OCI-LY1 (cell line): Measurements from ENCODE around the gene MGAT3.

ENCODE experiments used
- H2AFZ ChIP-seq: fragments of 200-600 bp; sonication (generic), shearing (Covaris generic); 2 replicates; pipeline ENCODE4 v1.6.0; 2014; ENCODE audit warnings: antibody characterized with exemption, mild to moderate bottlenecking, low read length
- H3F3A ChIP-seq: fragments of 200-600 bp; sonication (generic), shearing (Covaris generic); 2 replicates; pipeline ENCODE4 v1.6.0; 2014; ENCODE audit warnings: mild to moderate bottlenecking, antibody characterized with exemption, low read length, moderate library complexity; ENCODE audit not compliant: insufficient read depth
- H3K27ac ChIP-seq: fragments of 200-600 bp; sonication (generic); 2 replicates; pipeline ENCODE4 v1.5.1; 2014; ENCODE audit warnings: low read length, mixed run types, mild to moderate bottlenecking, low read depth; ENCODE audit not compliant: poor library complexity, severe bottlenecking
- H3K27me3 ChIP-seq: fragments of 200-600 bp; sonication (generic); 2 replicates; pipeline ENCODE4 v1.6.0; 2014; ENCODE audit warnings: antibody characterized with exemption, mild to moderate bottlenecking, low read length, moderate library complexity; ENCODE audit not compliant: insufficient read depth
- H3K36me3 ChIP-seq: fragments of 200-600 bp; sonication (generic); 2 replicates; pipeline ENCODE4 v1.6.1; 2014; ENCODE audit warnings: mild to moderate bottlenecking, antibody characterized with exemption, low read length, moderate library complexity, mixed read lengths; ENCODE audit not compliant: insufficient read depth
- H3K4me1 ChIP-seq: fragments of 200-600 bp; sonication (generic); 2 replicates; pipeline ENCODE4 v1.5.1; 2014; ENCODE audit warnings: mild to moderate bottlenecking, low read length, moderate library complexity; ENCODE audit not compliant: insufficient read depth, severe bottlenecking
- H3K4me2 ChIP-seq: fragments of 200-600 bp; sonication (generic), shearing (Covaris generic); 2 replicates; pipeline ENCODE4 v1.6.1; 2014; ENCODE audit warnings: low read length
- H3K4me3 ChIP-seq: fragments of 200-600 bp; sonication (generic); 2 replicates; pipeline ENCODE4 v1.5.1; 2014; ENCODE audit warnings: low read length, low read depth, mild to moderate bottlenecking, mixed read lengths; ENCODE audit not compliant: poor library complexity, severe bottlenecking
- H3K79me2 ChIP-seq: fragments of 200-600 bp; shearing (Covaris generic); 2 replicates; pipeline ENCODE4 v1.6.1; 2016; ENCODE audit warnings: mixed run types, low read length, mixed read lengths; ENCODE audit not compliant: insufficient read depth
- H3K9ac ChIP-seq: fragments of 200-600 bp; sonication (generic), shearing (Covaris generic); 2 replicates; pipeline ENCODE4 v1.6.1; 2014; ENCODE audit warnings: mild to moderate bottlenecking, low read length, mixed read lengths
- H3K9me2 ChIP-seq: fragments of 200-600 bp; sonication (generic), shearing (Covaris generic); 2 replicates; pipeline ENCODE4 v1.6.1; 2014; ENCODE audit warnings: low read depth, mild to moderate bottlenecking, low read length, mixed read lengths
- H3K9me3 ChIP-seq: fragments of 200-600 bp; shearing (Covaris generic); 2 replicates; pipeline ENCODE4 v1.6.1; 2014; ENCODE audit warnings: low read length, mixed read lengths
- H4K20me1 ChIP-seq: fragments of 200-600 bp; sonication (generic), shearing (Covaris generic); 2 replicates; pipeline ENCODE4 v1.6.0; 2016; ENCODE audit warnings: mild to moderate bottlenecking, low read length; ENCODE audit not compliant: insufficient read depth
- EZH2 ChIP-seq: fragments of 200-600 bp; sonication (generic), shearing (Covaris generic); IDR thresholded peaks from 2 replicates; pipeline ENCODE4 v1.8.0; 2017; ENCODE audit warnings: borderline replicate concordance, mixed run types, mild to moderate bottlenecking, antibody characterized with exemption, low read length, moderate library complexity, mixed read lengths
- TF ChIP-seq, protein P1 (sequence below): fragments of 200-600 bp; sonication (generic), shearing (Covaris generic); IDR thresholded peaks from 2 replicates; pipeline ENCODE4 v1.5.1; 2017; ENCODE audit warnings: mild to moderate bottlenecking, antibody characterized with exemption, low read length, moderate library complexity, mixed read lengths

The MGAT3 gene

DNA sequence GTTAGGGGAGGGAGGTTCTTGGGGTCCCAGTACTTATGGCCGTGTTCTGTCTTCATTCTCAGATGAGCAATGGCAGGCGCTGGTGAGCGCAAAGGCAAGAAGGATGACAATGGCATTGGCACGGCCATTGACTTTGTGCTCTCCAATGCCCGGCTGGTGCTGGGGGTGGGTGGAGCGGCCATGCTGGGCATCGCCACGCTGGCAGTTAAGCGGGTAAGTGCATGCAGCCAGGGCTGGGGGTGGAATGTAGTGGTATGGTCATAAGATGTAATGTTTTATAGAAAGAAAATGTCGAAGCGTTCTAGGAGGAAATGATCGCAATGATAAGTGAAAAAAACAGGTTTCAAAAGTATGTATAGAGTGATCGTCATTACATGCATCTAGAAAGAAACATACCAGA lies 54.4 kb downstream of the MGAT3 start:
- H3K36me3 ChIP-seq: peaks cover 97% of the 10 kb centered on the region
- H3K4me1 ChIP-seq: peaks cover 9% of the 10 kb centered on the region
- H2AFZ ChIP-seq: no peak overlapping the region
- H3K9ac ChIP-seq: no peak overlapping the region
- H3F3A ChIP-seq: no peaks in the 10 kb centered on the region
- no peaks in the 10 kb centered on the region for H4K20me1 ChIP-seq
- H3K9me2 ChIP-seq: no peaks in the 10 kb centered on the region
- H3K9me3 ChIP-seq: no peaks in the 10 kb centered on the region
- no peak overlapping the region for H3K4me3 ChIP-seq
- H3K27ac ChIP-seq: no peak overlapping the region
- peaks cover 12% of the 10 kb centered on the region; the same call in 1 of the 2 replicates for H3K79me2 ChIP-seq
- no peak for TF ChIP-seq EZH2
- TF ChIP-seq, protein P1, sequence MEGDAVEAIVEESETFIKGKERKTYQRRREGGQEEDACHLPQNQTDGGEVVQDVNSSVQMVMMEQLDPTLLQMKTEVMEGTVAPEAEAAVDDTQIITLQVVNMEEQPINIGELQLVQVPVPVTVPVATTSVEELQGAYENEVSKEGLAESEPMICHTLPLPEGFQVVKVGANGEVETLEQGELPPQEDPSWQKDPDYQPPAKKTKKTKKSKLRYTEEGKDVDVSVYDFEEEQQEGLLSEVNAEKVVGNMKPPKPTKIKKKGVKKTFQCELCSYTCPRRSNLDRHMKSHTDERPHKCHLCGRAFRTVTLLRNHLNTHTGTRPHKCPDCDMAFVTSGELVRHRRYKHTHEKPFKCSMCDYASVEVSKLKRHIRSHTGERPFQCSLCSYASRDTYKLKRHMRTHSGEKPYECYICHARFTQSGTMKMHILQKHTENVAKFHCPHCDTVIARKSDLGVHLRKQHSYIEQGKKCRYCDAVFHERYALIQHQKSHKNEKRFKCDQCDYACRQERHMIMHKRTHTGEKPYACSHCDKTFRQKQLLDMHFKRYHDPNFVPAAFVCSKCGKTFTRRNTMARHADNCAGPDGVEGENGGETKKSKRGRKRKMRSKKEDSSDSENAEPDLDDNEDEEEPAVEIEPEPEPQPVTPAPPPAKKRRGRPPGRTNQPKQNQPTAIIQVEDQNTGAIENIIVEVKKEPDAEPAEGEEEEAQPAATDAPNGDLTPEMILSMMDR: no peak
- H3K4me2 ChIP-seq: no peak overlapping the region
- H3K27me3 ChIP-seq: no peaks in the 10 kb centered on the region

DNA sequence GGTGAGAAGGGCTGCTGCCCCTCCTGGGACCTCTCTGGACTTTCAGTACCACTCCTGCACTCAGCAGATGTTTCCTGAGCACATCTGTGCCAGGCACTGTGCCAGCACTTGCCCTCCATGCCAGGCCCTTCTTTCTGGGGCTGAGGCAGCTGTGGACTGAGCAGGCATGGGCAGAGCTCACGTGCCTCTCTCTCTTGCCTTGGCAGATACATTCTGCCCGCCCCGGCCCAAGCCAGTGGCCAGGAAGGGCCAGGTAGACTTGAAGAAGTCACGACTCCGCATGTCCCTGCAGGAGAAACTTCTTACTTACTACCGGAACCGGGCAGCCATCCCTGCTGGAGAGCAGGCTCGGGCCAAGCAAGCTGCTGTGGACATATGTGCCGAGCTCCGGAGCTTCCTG lies 55.2 kb downstream of the MGAT3 start:
- H3K4me2 ChIP-seq: no peak overlapping the region
- H3K9me2 ChIP-seq: no peaks in the 10 kb centered on the region
- no peak overlapping the region for H3K4me3 ChIP-seq
- H3K9me3 ChIP-seq: no peaks in the 10 kb centered on the region
- H3K9ac ChIP-seq: no peak overlapping the region
- no peak overlapping the region for H2AFZ ChIP-seq
- H3F3A ChIP-seq: no peaks in the 10 kb centered on the region
- H3K79me2 ChIP-seq: peaks cover 12% of the 10 kb centered on the region; the same call in 1 of the 2 replicates
- no peaks in the 10 kb centered on the region for H4K20me1 ChIP-seq
- no peak overlapping the region for H3K27ac ChIP-seq
- H3K36me3 ChIP-seq: peaks cover 97% of the 10 kb centered on the region
- no peaks in the 10 kb centered on the region for H3K27me3 ChIP-seq
- TF ChIP-seq EZH2: no peak
- TF ChIP-seq, protein P1: no peak
- peaks cover 9% of the 10 kb centered on the region for H3K4me1 ChIP-seq

DNA sequence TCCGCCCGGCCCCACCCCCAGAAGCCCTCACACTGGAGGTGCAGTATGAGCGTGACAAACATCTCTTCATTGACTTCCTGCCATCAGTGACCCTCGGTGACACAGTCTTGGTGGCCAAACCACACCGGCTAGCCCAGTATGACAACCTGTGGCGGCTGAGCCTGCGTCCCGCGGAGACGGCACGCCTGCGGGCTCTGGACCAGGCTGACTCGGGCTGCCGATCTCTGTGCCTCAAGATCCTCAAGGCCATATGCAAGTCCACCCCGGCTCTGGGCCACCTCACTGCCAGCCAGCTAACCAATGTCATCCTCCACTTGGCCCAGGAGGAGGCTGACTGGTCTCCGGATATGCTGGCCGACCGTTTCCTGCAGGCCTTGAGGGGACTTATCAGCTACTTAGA lies 57.0 kb downstream of the MGAT3 start:
- Histone ChIP-seq H3K9ac (no peak overlapping the region), H3K4me3 (no peak overlapping the region), H3K36me3 (peaks cover 93% of the 10 kb centered on the region), H3K9me3 (no peaks in the 10 kb centered on the region), H3K79me2 (0 out of 2 replicates have a peak, but pooled peaks cover 7% of the 10 kb centered on the region), H3K9me2 (no peaks in the 10 kb centered on the region), H3K27me3 (no peaks in the 10 kb centered on the region), H4K20me1 (no peaks in the 10 kb centered on the region), H2AFZ (no peak overlapping the region), H3K4me1 (peaks cover 16% of the 10 kb centered on the region), H3K27ac (no peak overlapping the region), H3F3A (0 out of 2 replicates have a peak, but pooled peaks cover 6% of the 10 kb centered on the region), H3K4me2 (no peak overlapping the region)
- TF ChIP-seq, protein P1: no peak
- no peak for TF ChIP-seq EZH2
